CD4-positive, alpha-beta T cell treated with Interleukin-12 subunit alpha and Interleukin-12 subunit beta, for 1 hour (primary cell): ENCODE measurements around the gene DENND2D.
"Not testable (repeated sequence)": the region's sequence is repeated elsewhere in the genome, so short reads cannot be mapped to it uniquely, and the experiment has no call there.

ENCODE experiments used
- DNase-seq: peaks from one replicate; pipeline ENCODE4 v3.0.0-alpha.2; 2020

DENND2D gene

GRCh38 chr1:111221633-111222291 is 21.3 kb upstream of the DENND2D start:
- DNase-seq, result peak; percentile 70

GRCh38 chr1:111221276-111221632 is 20.8 kb upstream of the DENND2D start:
- DNase-seq, result no peak

GRCh38 chr1:111220302-111220890 is 19.9 kb upstream of the DENND2D start:
- DNase-seq, result no peak

- DNase-seq, result no peak
These were observed 19.3 kb upstream of the DENND2D start for GRCh38 chr1:111219557-111220286.

GRCh38 chr1:111218701-111219556 is 18.5 kb upstream of the DENND2D start:
- no peak for DNase-seq

- DNase-seq, result no peak
These were observed 16.9 kb upstream of the DENND2D start for GRCh38 chr1:111217183-111217910.

- no peak for DNase-seq
These were observed 16.3 kb upstream of the DENND2D start for GRCh38 chr1:111216751-111217150.

- DNase-seq, result not testable (repeated sequence)
These were observed 14.8 kb upstream of the DENND2D start for GRCh38 chr1:111215285-111215684.

- DNase-seq, result peak; percentile 46
These were observed 14.4 kb upstream of the DENND2D start for GRCh38 chr1:111214884-111215283.

GRCh38 chr1:111214074-111214801 is 13.8 kb upstream of the DENND2D start:
- no peak for DNase-seq

GRCh38 chr1:111213412-111213811 is 13.0 kb upstream of the DENND2D start:
- no peak for DNase-seq

- no peak for DNase-seq
These were observed 12.3 kb upstream of the DENND2D start for GRCh38 chr1:111212634-111213335.

- DNase-seq, result no peak
These were observed 11.5 kb upstream of the DENND2D start for GRCh38 chr1:111211921-111212320.

GRCh38 chr1:111209622-111210021 is 9.2 kb upstream of the DENND2D start:
- DNase-seq, result no peak

- no peak for DNase-seq
These were observed 8.5 kb upstream of the DENND2D start for GRCh38 chr1:111208921-111209320.

GRCh38 chr1:111205714-111206050 is 5.2 kb upstream of the DENND2D start:
- no peak for DNase-seq

- no peak for DNase-seq
These were observed 4.7 kb upstream of the DENND2D start for GRCh38 chr1:111204983-111205713.

GRCh38 chr1:111204201-111204982 is 3.9 kb upstream of the DENND2D start:
- peak; percentile 83 for DNase-seq

- DNase-seq, result peak; percentile 88
These were observed 3.3 kb upstream of the DENND2D start for GRCh38 chr1:111203681-111204200.
